Measurements from ENCODE around the gene PDCD10. TPM values are rescaled to one million over a fixed set of nuclear protein-coding genes. Genes with fewer than 3 reads are reported as not detected.
A peak's percentile ranks its signal among the peaks of the same experiment; 100 is the strongest.

The PDCD10 gene
- total RNA-seq, 3 donors from 2014 or later, result 59.0 to 90.0 (median 79.7) TPM

DNA sequence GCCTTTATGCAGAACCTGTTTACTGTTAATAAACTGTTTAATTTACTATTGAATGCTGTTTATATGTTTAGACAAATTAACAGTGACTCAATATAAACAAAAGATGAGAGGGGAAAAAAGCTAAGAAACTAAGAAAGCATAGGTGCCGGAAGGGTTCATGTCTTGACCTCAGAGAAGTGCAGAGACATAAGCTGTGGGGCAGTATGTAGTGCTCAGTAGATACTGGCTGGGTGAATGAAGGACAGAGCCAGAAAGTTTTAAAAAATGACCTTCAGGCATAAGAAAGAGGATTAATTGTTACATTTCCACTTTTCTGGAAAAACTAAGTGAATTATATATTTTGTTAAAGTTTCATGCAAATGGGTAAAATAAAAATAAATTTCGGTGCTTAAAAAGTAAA is 15.0 kb upstream of the PDCD10 start:
- no peak for ATAC-seq
- Histone ChIP-seq H3K4me1 (ENCODE audit: low read depth) (no peaks in the 10 kb centered on the region), H3K9me3 (no peaks in the 10 kb centered on the region), H3K36me3 (ENCODE audit: low read depth) (no peaks in the 10 kb centered on the region), H3K4me3 (no peak overlapping the region)
- TF ChIP-seq, protein P1, sequence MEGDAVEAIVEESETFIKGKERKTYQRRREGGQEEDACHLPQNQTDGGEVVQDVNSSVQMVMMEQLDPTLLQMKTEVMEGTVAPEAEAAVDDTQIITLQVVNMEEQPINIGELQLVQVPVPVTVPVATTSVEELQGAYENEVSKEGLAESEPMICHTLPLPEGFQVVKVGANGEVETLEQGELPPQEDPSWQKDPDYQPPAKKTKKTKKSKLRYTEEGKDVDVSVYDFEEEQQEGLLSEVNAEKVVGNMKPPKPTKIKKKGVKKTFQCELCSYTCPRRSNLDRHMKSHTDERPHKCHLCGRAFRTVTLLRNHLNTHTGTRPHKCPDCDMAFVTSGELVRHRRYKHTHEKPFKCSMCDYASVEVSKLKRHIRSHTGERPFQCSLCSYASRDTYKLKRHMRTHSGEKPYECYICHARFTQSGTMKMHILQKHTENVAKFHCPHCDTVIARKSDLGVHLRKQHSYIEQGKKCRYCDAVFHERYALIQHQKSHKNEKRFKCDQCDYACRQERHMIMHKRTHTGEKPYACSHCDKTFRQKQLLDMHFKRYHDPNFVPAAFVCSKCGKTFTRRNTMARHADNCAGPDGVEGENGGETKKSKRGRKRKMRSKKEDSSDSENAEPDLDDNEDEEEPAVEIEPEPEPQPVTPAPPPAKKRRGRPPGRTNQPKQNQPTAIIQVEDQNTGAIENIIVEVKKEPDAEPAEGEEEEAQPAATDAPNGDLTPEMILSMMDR (IDR thresholded peaks at IDR 0.05), result no peak
- intact Hi-C loops (cut with DNase I, micrococcal nuclease), result no loop called here
- DNase-seq, result no peak

DNA sequence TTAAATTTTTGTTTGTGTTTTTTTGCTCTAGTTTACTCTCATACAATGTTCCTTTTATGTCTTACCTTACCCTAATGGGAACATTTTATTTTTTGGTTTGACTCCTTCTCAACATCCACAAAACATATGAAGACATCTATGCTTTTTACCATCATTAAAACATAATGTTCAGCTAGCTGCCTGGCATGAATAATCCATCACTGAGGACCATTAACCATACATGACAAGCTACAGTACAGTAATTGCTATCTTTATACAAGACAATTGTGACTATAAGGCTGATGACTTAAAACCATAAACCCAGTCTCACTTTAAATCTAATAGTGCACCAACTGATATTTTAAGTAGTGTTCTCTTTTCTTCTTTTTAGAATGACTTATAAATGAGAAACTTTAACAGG is 14.5 kb upstream of the PDCD10 start:
- Histone ChIP-seq H3K36me3 (ENCODE audit: low read depth) (no peaks in the 10 kb centered on the region), H3K4me1 (ENCODE audit: low read depth) (no peaks in the 10 kb centered on the region), H3K9me3 (no peaks in the 10 kb centered on the region), H3K4me3 (no peak overlapping the region)
- intact Hi-C loops (cut with DNase I, micrococcal nuclease), result no loop called here
- DNase-seq (no peak), ATAC-seq (no peak)
- TF ChIP-seq, protein P1 (IDR thresholded peaks at IDR 0.05), result no peak

DNA sequence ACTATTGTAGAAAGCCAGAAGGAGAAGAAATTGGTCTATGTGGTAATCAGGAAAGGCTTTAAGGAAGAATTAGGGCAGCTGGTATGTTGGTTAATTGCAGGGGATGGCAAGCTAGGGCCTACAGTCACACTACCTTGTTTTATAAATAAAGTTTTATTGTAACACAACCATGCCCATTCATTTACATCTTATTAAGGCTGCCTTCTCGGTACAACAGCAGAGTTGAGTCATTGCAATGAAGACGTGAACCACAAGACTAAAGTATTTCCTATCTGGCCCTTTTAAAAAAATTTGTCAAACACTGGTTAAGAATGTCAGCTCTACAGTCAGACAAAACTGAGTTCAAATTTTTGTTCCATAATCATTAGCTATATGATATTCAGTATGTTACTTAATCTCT is 9.1 kb upstream of the PDCD10 start:
- DNase-seq (no peak), ATAC-seq (no peak)
- H3K4me3 ChIP-seq, result no peak overlapping the region
- H3K36me3 ChIP-seq (ENCODE audit: low read depth), result no peaks in the 10 kb centered on the region
- TF ChIP-seq, protein P1 (IDR thresholded peaks at IDR 0.05), result no peak
- H3K9me3 ChIP-seq, result no peaks in the 10 kb centered on the region
- no peaks in the 10 kb centered on the region for H3K4me1 ChIP-seq (ENCODE audit: low read depth)
- intact Hi-C loops (cut with DNase I, micrococcal nuclease), result no loop called here

DNA sequence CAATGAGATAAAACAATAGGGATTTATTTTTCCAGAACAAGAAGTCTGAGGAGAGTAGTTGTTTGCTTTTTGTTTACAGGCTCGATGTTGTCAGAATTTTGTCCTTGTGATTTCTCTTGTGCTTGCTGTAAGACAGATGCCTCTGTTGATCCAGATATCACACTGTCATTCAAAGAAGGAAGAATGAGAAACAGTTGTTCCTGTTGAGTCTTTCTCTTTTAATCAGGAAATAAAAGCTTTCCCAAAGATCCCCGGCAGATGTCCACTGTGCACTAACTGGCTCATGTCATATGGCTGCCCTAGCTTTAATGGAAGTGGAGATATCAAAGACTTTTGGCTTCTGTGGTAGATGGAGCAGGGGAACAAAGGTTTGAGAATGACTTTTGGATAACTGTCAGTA is 7.6 kb upstream of the PDCD10 start:
- DNase-seq (no peak), ATAC-seq (no peak)
- intact Hi-C loops (cut with DNase I, micrococcal nuclease), result no loop called here
- TF ChIP-seq, protein P1 (IDR thresholded peaks at IDR 0.05), result no peak
- H3K36me3 ChIP-seq (ENCODE audit: low read depth), result no peaks in the 10 kb centered on the region
- H3K4me1 ChIP-seq (ENCODE audit: low read depth), result no peaks in the 10 kb centered on the region
- no peaks in the 10 kb centered on the region for H3K9me3 ChIP-seq
- no peak overlapping the region for H3K4me3 ChIP-seq

DNA sequence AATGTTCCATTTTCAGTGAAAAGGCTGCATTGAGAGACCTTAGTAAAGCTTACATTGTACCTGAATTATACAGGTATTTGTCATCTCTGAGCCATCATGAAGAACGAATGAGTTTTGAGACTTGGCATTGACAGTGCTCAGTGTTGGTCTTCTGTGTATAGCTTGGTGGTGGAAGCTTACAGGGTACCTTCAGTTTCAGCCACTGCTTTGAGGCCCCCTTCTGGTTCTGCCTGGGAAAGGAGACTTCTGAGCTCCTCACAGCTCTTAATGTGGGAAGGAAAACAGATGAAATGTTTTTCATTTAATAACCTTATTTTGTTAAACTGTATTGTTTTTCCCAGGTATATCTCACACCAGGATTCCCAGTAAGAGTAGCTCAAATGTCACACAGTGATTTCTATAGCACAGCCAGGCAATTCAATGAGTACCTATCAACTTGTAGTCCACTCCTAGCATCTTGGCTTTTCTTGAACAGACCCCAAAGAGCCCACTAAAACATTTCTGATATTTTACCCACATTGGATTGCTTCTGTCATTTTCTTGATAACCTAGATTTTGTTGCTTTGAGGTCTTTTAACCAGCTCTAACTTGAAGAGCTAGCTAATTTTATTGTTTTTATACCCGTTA is 6.4 kb upstream of the PDCD10 start:
- H3K4me1 ChIP-seq (ENCODE audit: low read depth), result peaks cover 7% of the 10 kb centered on the region
- DNase-seq (peak in 1 of 3 donors; percentile 48), ATAC-seq (peak; percentile 68)
- no peaks in the 10 kb centered on the region for H3K36me3 ChIP-seq (ENCODE audit: low read depth)
- no peaks in the 10 kb centered on the region for H3K9me3 ChIP-seq
- TF ChIP-seq, protein P1 (IDR thresholded peaks at IDR 0.05), result no peak
- H3K4me3 ChIP-seq, result no peak overlapping the region
- intact Hi-C loops (cut with DNase I, micrococcal nuclease), result no loop called here

All from mucosa of descending colon (tissue), 3 donors.